Measurements from ENCODE around the gene SNPH. TPM values are rescaled to one million over a fixed set of nuclear protein-coding genes. Genes with fewer than 3 reads are reported as not detected.

SNPH gene
- total and polyA plus RNA-seq, 2 of the 4 experiments (the other 2 are of a cell fraction): 3.1 to 4.5 TPM

DNA sequence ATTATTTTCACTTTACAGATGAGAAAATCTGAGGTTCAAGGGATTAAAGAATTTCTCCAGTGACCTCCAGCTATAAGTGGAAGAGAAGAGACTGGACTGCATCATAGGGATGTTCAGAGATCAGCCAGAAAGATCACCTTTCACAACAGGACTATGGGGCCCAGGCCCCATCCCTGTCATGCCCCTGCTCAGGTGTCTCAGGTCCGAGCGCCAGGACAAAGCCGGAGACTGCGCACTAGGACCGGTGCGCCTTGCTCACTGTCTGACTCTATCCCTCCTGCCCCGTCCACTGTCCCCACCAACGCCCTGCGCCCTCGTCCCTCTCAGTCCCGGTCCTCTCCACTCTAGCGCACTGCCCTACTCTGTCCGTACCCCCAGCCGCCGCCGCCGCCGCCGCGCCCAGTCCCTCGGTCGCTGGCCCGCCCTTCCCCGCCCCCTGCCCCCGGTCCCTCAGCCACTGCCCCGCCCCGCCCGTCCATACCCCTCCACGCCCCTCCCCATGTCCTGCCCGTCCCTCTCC is 40.8 kb upstream of the SNPH start:
- no peak overlapping the region for H3K4ac ChIP-seq (ENCODE audit: low read depth, low read length)
- H4K8ac ChIP-seq (ENCODE audit: low read depth in 2 of 2, low read length in 2 of 2): peak overlapping the region in 1 of 2 experiments; percentile 4; a peak in 1 of 4 replicates
- no peak overlapping the region for H3K23ac ChIP-seq (ENCODE audit: low read depth, low read length)
- no peak overlapping the region for H2BK5ac ChIP-seq (ENCODE audit: low read depth, low read length, poor library complexity, severe bottlenecking)
- H4K5ac ChIP-seq (ENCODE audit: low read depth, low read length): peak overlapping the region; percentile 54; the same call in 1 of the 2 replicates
- WGBS, 2 experiments (ENCODE audit: extremely low coverage in 2 of 2, insufficient read length in 1 of 2): 2% methylated on average over 17 of the region's 30 CpGs; no CpG with 5 or more reads in 1 of the 2 experiments
- H3K9me3 ChIP-seq (ENCODE audit: control insufficient read depth, insufficient read depth, low read length): no peaks in the 10 kb centered on the region; the same call in 1 of the 2 replicates
- H3K4me2 ChIP-seq (ENCODE audit: low read depth, low read length): peak overlapping the region; percentile 100
- no peak overlapping the region for H3K14ac ChIP-seq (replicated peaks; ENCODE audit: low read depth, low read length)
- H3K27me3 ChIP-seq (ENCODE audit: control insufficient read depth, insufficient read depth, low read length): peaks cover 8% of the 10 kb centered on the region
- H2AK5ac ChIP-seq (ENCODE audit: low read depth, low read length): no peak overlapping the region
- H3K9ac ChIP-seq (ENCODE audit: low read depth, low read length): no peak overlapping the region; the same call in 1 of the 2 replicates
- H3K4me3 ChIP-seq (ENCODE audit: insufficient read depth, low read depth, low read length): peak overlapping the region; percentile 86
- in situ Hi-C loops (cut with MboI; ENCODE audit: low sequenced_read_pairs): no loop called here
- no peak overlapping the region for H2AK9ac ChIP-seq (replicated peaks; ENCODE audit: low read depth, low read length, poor library complexity)
- no peaks in the 10 kb centered on the region for H3K36me3 ChIP-seq (ENCODE audit: control insufficient read depth, insufficient read depth, low read length)
- intact Hi-C loops (cut with micrococcal nuclease): no loop called here
- no peak for TF ChIP-seq MAFK (IDR thresholded peaks at IDR 0.05; ENCODE audit: low read depth, low read length)
- no peak overlapping the region; the same call in 1 of the 2 replicates for H3K27ac ChIP-seq (ENCODE audit: insufficient read depth, low read length)
- no TSS peak for BruUV-seq (replicated peaks)
- no peak overlapping the region for H2BK20ac ChIP-seq (ENCODE audit: low read depth, low read length)
- CTCF ChIA-PET: interaction anchor here (0.6 to 2.3 kb wide), 2 partner anchors 12 to 73 kb away, joined by 3 to 7 read pairs; no protein-coding TSS in a partner anchor
- H3K79me1 ChIP-seq (ENCODE audit: low read depth in 1 of 2, low read length in 2 of 2): no peaks in the 10 kb centered on the region
- no peak overlapping the region for H3K56ac ChIP-seq (ENCODE audit: extremely low read depth, insufficient read depth, low read length)
- peak overlapping the region; percentile 88 for H2AFZ ChIP-seq (replicated peaks; ENCODE audit: low read length, poor library complexity)
- H3K4me1 ChIP-seq (ENCODE audit: control insufficient read depth, insufficient read depth, low read length): no peaks in the 10 kb centered on the region
- H3K18ac ChIP-seq (ENCODE audit: low read depth, low read length): peak overlapping the region; percentile 23; the same call in 1 of the 2 replicates
- H4K91ac ChIP-seq (ENCODE audit: insufficient read depth, low read depth, low read length): no peak overlapping the region
- dilution Hi-C loops (cut with HindIII; ENCODE audit: low sequenced_read_pairs, unreplicated experiment): no loop called here
- no peak overlapping the region for H2BK120ac ChIP-seq (ENCODE audit: low read depth, low read length)
- POLR2A ChIA-PET (ENCODE audit: unreplicated experiment): no interaction called here
- H3K9me1 ChIP-seq (ENCODE audit: insufficient read depth, low read length): no peaks in the 10 kb centered on the region
- no peak for DNase-seq
- no peaks in the 10 kb centered on the region for H4K20me1 ChIP-seq (ENCODE audit: insufficient read depth, low read length)
- peak; percentile 61 for ATAC-seq (ENCODE audit: low read depth)
- H2BK15ac ChIP-seq (ENCODE audit: low read depth, low read length): no peak overlapping the region; the same call in 2 of the 3 replicates

Measured in IMR-90 (cell line).